SHP77 treated with DMSO at 0.1 percent for 48 hours (cell line): ENCODE measurements around the gene GTPBP10.

Experiments
- DNase-seq: peaks from one replicate; lab custom pipeline; 2025; lab: John Stamatoyannopoulos, UW

The GTPBP10 gene

GRCh38 chr7:90351987-90352386 is 5.5 kb downstream of the GTPBP10 start:
- DNase-seq = no peak

- DNase-seq = no peak
These were observed 36.9 kb downstream of the GTPBP10 start for GRCh38 chr7:90383422-90383821.

- no peak for DNase-seq
These were observed 37.3 kb downstream of the GTPBP10 start for GRCh38 chr7:90383861-90384260.

GRCh38 chr7:90384433-90384832 is 37.9 kb downstream of the GTPBP10 start:
- DNase-seq = no peak

GRCh38 chr7:90387470-90388240 is 41.1 kb downstream of the GTPBP10 start:
- no peak for DNase-seq

GRCh38 chr7:90390926-90391325 is 44.4 kb downstream of the GTPBP10 start:
- DNase-seq = no peak

- DNase-seq = no peak
These were observed 45.0 kb downstream of the GTPBP10 start for GRCh38 chr7:90391488-90391887.

- DNase-seq = no peak
These were observed 49.9 kb downstream of the GTPBP10 start for GRCh38 chr7:90396420-90396819.

GRCh38 chr7:90401989-90402388 is 55.5 kb downstream of the GTPBP10 start:
- DNase-seq = peak; percentile 5

GRCh38 chr7:90402785-90403173 is 56.3 kb downstream of the GTPBP10 start:
- no peak for DNase-seq

GRCh38 chr7:90403174-90404113 is 56.9 kb downstream of the GTPBP10 start, which contains the start of gene CLDN12:
Gene CLDN12, plus strand, starts transcription at chr7:90403461. Its CDS starts 9,216 bp downstream, at chr7:90412677.
- DNase-seq = peak; percentile 74

GRCh38 chr7:90404777-90405176 is 58.3 kb downstream of the GTPBP10 start:
- DNase-seq = no peak

- DNase-seq = no peak
These were observed 60.9 kb downstream of the GTPBP10 start for GRCh38 chr7:90407484-90407821.

GRCh38 chr7:90408142-90408541 is 61.6 kb downstream of the GTPBP10 start:
- no peak for DNase-seq

- no peak for DNase-seq
These were observed 63.2 kb downstream of the GTPBP10 start for GRCh38 chr7:90409667-90410066.

GRCh38 chr7:90411510-90411909 is 65.0 kb downstream of the GTPBP10 start:
- no peak for DNase-seq

- DNase-seq = no peak
These were observed 66.1 kb downstream of the GTPBP10 start for GRCh38 chr7:90412458-90413184.

GRCh38 chr7:90413185-90413528 is 66.6 kb downstream of the GTPBP10 start:
- no peak for DNase-seq

- no peak for DNase-seq
These were observed 75.1 kb downstream of the GTPBP10 start for GRCh38 chr7:90421651-90422050.

- DNase-seq = no peak
These were observed 78.2 kb downstream of the GTPBP10 start for GRCh38 chr7:90424720-90425119.

- DNase-seq = no peak
These were observed 78.9 kb downstream of the GTPBP10 start for GRCh38 chr7:90425376-90425775.
